Liver (tissue), 9 donors: ENCODE measurements around the gene NTPCR. TPM values are rescaled to one million over a fixed set of nuclear protein-coding genes. Genes with fewer than 3 reads are reported as not detected.

Experiments
- DNase-seq: peaks from one replicate; pipeline ENCODE4 v3.0.0-alpha.2; 2017; ENCODE audit warnings: low spot score
- H3K27ac ChIP-seq, 2 donors: one replicate each; pipeline ENCODE4 v1.7.0; 2013; ENCODE audit warnings: inconsistent platforms in 2 of 2, low read length in 2 of 2, control low read depth in 1 of 2, low read depth in 1 of 2, mild to moderate bottlenecking in 1 of 2
- H3K27me3 ChIP-seq, 4 donors: one replicate each; pipeline versions ENCODE4 v1.6.1 to v1.7.0; 2013; ENCODE audit warnings: low read length in 3 of 4, inconsistent platforms in 1 of 4, mild to moderate bottlenecking in 1 of 4, moderate library complexity in 1 of 4; ENCODE audit not compliant: control insufficient read depth in 4 of 4, insufficient read depth in 4 of 4
- H3K36me3 ChIP-seq, 4 donors: one replicate each; pipeline versions ENCODE4 v1.6.1 to v1.7.0; 2013; ENCODE audit warnings: low read length in 3 of 4, mild to moderate bottlenecking in 3 of 4, low read depth in 1 of 4, moderate library complexity in 1 of 4; ENCODE audit not compliant: control insufficient read depth in 4 of 4, insufficient read depth in 3 of 4
- H3K4me1 ChIP-seq, 4 donors: one replicate each; pipeline versions ENCODE4 v1.6.1 to v1.7.0; 2013; ENCODE audit warnings: low read length in 3 of 4, mild to moderate bottlenecking in 3 of 4, moderate library complexity in 1 of 4; ENCODE audit not compliant: control insufficient read depth in 4 of 4, insufficient read depth in 4 of 4
- H3K4me3 ChIP-seq, 3 donors: one replicate each; pipeline versions ENCODE4 v1.6.1 to v1.7.0; 2013; ENCODE audit warnings: low read length in 3 of 3, control low read depth in 1 of 3, low read depth in 1 of 3, mild to moderate bottlenecking in 1 of 3
- H3K9ac ChIP-seq, 2 donors: one replicate each; pipeline ENCODE4 v1.7.0; 2013; ENCODE audit warnings: low read length in 2 of 2, mild to moderate bottlenecking in 2 of 2, moderate library complexity in 2 of 2, control low read depth in 1 of 2, low read depth in 1 of 2
- H3K9me3 ChIP-seq, 4 donors: one replicate each; pipeline versions ENCODE4 v1.6.1 to v1.7.0; 2013; ENCODE audit warnings: low read length in 3 of 4; ENCODE audit not compliant: control insufficient read depth in 4 of 4
- EGR1 ChIP-seq, 2 donors: IDR thresholded peaks; 2 replicates each; pipeline ENCODE4 v1.6.1; 2016 to 2018; ENCODE audit warnings: antibody characterized with exemption in 2 of 2, low read depth in 2 of 2
- FOXA1 ChIP-seq: IDR thresholded peaks from 2 replicates; pipeline ENCODE4 v1.6.1; 2016; ENCODE audit warnings: antibody characterized with exemption
- FOXA2 ChIP-seq: IDR thresholded peaks from 2 replicates; pipeline ENCODE4 v1.6.1; 2016; ENCODE audit warnings: antibody characterized with exemption
- GABPA ChIP-seq, 2 donors: IDR thresholded peaks in 1 of 2; conservative IDR thresholded peaks in 1 of 2; 2 replicates each; pipeline ENCODE4 v1.6.1; 2016; ENCODE audit warnings: antibody characterized with exemption in 2 of 2, mild to moderate bottlenecking in 1 of 2, moderate library complexity in 1 of 2
- HNF4A ChIP-seq, 2 donors: conservative IDR thresholded peaks; 2 replicates each; pipeline ENCODE4 v1.6.1; 2016; ENCODE audit warnings: antibody characterized with exemption in 2 of 2, mild to moderate bottlenecking in 2 of 2
- HNF4G ChIP-seq: IDR thresholded peaks from 2 replicates; pipeline ENCODE4 v1.6.1; 2016; ENCODE audit warnings: antibody characterized with exemption
- JUND ChIP-seq, 2 donors: IDR thresholded peaks; 2 replicates each; pipeline ENCODE4 v1.6.1; 2016; ENCODE audit warnings: antibody characterized with exemption in 2 of 2
- NR2F2 ChIP-seq: IDR thresholded peaks from 2 replicates; pipeline ENCODE4 v1.6.1; 2016; ENCODE audit warnings: antibody characterized with exemption
- RAD21 ChIP-seq, 2 donors: IDR thresholded peaks; 2 replicates each; pipeline ENCODE4 v1.6.1; 2016; ENCODE audit warnings: antibody characterized with exemption in 2 of 2, mild to moderate bottlenecking in 2 of 2
- RXRA ChIP-seq, 2 donors: IDR thresholded peaks; 2 replicates each; pipeline ENCODE4 v1.6.1; 2017 to 2018; ENCODE audit warnings: antibody characterized with exemption in 2 of 2, mild to moderate bottlenecking in 1 of 2
- SP1 ChIP-seq: IDR thresholded peaks from 2 replicates; pipeline ENCODE4 v1.6.1; 2018; ENCODE audit warnings: antibody characterized with exemption, mild to moderate bottlenecking
- TAF1 ChIP-seq: conservative IDR thresholded peaks from 2 replicates; pipeline ENCODE4 v1.6.1; 2016; ENCODE audit warnings: antibody characterized with exemption, mild to moderate bottlenecking
- YY1 ChIP-seq: IDR thresholded peaks from 2 replicates; pipeline ENCODE4 v1.6.1; 2016; ENCODE audit warnings: antibody characterized with exemption, mild to moderate bottlenecking
- WGBS: extraction: QIAGEN DNeasy Blood & Tissue Kit; methylation state at CpG from one replicate; pipeline ENCODE4 v1.1.7; 2013; 5-methylcytosine and 5-hydroxymethylcytosine counted together
- polyA plus RNA-seq, 2 donors: library from polyadenylated mRNA; stranded (reverse) in 1 of 2; unstranded in 1 of 2; fragments of 200-250 nt in 1 of 2; fragments of >200 nt in 1 of 2; fragmentation: Nextera tagmentation in 1 of 2; extraction: Ambion mirVana in 1 of 2; gene quantifications; one replicate each; pipeline versions ENCODE4 v1.2.1 to v1.2.3, GENCODE V29; 2013 to 2015
- total RNA-seq, 2 donors: library from RNA; depleted of rRNA; stranded (reverse); fragments of >200 nt; gene quantifications; one replicate each; pipeline ENCODE4 v1.2.3, GENCODE V29; 2014
- TF ChIP-seq, protein P1 (sequence below): IDR thresholded peaks from 2 replicates; pipeline ENCODE4 v1.6.1; 2016; ENCODE audit warnings: antibody characterized with exemption
- TF ChIP-seq, protein P2 (sequence below): IDR thresholded peaks from 2 replicates; pipeline ENCODE4 v1.6.1; 2016; ENCODE audit warnings: antibody characterized with exemption
- TF ChIP-seq, protein P3 (sequence below): IDR thresholded peaks from 2 replicates; pipeline ENCODE4 v1.6.1; 2016; ENCODE audit warnings: antibody characterized with exemption
- TF ChIP-seq, protein P4 (sequence below): IDR thresholded peaks from 2 replicates; pipeline ENCODE4 v1.6.1; 2016; ENCODE audit warnings: antibody characterized with exemption, mild to moderate bottlenecking
- TF ChIP-seq, protein P5 (sequence below): fragments of 150-350 bp; IDR thresholded peaks from 2 replicates; pipeline ENCODE4 v1.5.1; 2017; ENCODE audit warnings: improper control_type of control experiment, low read depth, low read length; ENCODE audit not compliant: missing input control
- donor health status: healthy.
- donor health status: healthy.
- donor health status: healthy.
- donor health status: healthy.
- donor health status: healthy.

Gene NTPCR
- total and polyA plus RNA-seq, 4 donors = 7.2 to 37.2 (median 19.2) TPM

DNA sequence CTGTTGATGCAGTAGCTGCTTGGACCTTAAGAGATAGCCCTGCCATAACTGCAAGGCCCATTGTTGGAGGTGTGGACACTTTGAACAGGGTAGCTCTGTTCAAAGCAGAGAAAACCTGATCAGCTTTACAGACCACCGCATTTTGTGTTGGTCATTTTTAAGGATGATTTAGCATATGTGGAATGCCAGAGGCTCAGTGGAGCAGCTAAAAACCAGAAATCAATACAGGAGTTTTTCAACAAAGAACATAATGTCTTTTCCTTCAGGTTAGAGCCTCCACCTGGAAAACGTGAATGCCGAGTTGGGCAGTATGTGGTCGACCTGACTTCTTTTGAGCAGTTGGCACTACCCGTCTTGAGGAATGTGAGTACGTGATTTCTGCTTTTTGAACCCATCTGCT is 5.7 kb downstream of the NTPCR start:
- Histone ChIP-seq H3K27me3 (no peaks in the 10 kb centered on the region), H3K36me3 (peaks cover 4 to 14% (median 10%) of the 10 kb centered on the region in 4 donors), H3K4me1 (peaks cover 0 to 8% (median 5%) of the 10 kb centered on the region in 4 donors), H3K9me3 (no peaks in the 10 kb centered on the region), H3K4me3 (no peak overlapping the region), H3K9ac (no peak overlapping the region), H3K27ac (no peak overlapping the region)
- 95% methylated on average over 6 of the region's 6 CpGs for WGBS
- TF ChIP-seq YY1 (no peak), FOXA2 (no peak), GABPA (IDR thresholded peaks at IDR 0.05 in 1 of 2, conservative IDR thresholded peaks at IDR 0.05 in 1 of 2) (no peak), RAD21 (IDR thresholded peaks at IDR 0.05) (no peak), TAF1 (no peak), FOXA1 (no peak)
- TF ChIP-seq, protein P1, sequence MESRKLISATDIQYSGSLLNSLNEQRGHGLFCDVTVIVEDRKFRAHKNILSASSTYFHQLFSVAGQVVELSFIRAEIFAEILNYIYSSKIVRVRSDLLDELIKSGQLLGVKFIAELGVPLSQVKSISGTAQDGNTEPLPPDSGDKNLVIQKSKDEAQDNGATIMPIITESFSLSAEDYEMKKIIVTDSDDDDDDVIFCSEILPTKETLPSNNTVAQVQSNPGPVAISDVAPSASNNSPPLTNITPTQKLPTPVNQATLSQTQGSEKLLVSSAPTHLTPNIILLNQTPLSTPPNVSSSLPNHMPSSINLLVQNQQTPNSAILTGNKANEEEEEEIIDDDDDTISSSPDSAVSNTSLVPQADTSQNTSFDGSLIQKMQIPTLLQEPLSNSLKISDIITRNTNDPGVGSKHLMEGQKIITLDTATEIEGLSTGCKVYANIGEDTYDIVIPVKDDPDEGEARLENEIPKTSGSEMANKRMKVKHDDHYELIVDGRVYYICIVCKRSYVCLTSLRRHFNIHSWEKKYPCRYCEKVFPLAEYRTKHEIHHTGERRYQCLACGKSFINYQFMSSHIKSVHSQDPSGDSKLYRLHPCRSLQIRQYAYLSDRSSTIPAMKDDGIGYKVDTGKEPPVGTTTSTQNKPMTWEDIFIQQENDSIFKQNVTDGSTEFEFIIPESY = no peak
- TF ChIP-seq, protein P2, sequence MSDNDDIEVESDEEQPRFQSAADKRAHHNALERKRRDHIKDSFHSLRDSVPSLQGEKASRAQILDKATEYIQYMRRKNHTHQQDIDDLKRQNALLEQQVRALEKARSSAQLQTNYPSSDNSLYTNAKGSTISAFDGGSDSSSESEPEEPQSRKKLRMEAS = no peak
- no peak for DNase-seq

DNA sequence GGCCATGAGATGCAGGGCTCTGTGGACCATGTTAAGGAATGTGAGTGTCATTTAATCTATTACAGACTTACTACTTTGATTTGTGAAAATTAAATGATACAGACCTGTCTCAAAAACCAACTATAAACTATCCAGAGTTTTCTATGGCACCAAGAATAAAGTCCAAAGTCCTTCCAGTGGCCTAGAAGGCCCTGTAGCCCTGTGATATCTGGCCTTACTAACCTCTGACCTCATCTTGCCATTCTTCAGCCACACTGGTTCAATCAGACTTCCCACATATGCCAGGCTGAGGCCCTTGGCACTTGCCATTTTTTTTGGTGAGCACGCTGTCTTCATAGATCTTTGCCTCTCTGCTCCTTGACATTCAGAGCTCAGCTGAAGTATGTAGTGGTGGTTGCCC is 7.7 kb downstream of the NTPCR start:
- no peak overlapping the region for H3K9ac ChIP-seq

More for the DNA sequence above, 7.7 kb downstream of the NTPCR start:
- TF ChIP-seq, protein P3, sequence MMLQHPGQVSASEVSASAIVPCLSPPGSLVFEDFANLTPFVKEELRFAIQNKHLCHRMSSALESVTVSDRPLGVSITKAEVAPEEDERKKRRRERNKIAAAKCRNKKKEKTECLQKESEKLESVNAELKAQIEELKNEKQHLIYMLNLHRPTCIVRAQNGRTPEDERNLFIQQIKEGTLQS = no peak
- peak; percentile 54 for TF ChIP-seq NR2F2
- TF ChIP-seq JUND (IDR thresholded peaks at IDR 0.05) = no peak
- TF ChIP-seq RXRA (IDR thresholded peaks at IDR 0.05) = peak in 1 of 2 donors; percentile 75
- TF ChIP-seq FOXA1 = no peak
- TF ChIP-seq, protein P1 = no peak
- no peak for TF ChIP-seq HNF4G
- no peak for TF ChIP-seq SP1
- peak; percentile 42 to 76 for TF ChIP-seq HNF4A (conservative IDR thresholded peaks at IDR 0.05)
- TF ChIP-seq, protein P4, sequence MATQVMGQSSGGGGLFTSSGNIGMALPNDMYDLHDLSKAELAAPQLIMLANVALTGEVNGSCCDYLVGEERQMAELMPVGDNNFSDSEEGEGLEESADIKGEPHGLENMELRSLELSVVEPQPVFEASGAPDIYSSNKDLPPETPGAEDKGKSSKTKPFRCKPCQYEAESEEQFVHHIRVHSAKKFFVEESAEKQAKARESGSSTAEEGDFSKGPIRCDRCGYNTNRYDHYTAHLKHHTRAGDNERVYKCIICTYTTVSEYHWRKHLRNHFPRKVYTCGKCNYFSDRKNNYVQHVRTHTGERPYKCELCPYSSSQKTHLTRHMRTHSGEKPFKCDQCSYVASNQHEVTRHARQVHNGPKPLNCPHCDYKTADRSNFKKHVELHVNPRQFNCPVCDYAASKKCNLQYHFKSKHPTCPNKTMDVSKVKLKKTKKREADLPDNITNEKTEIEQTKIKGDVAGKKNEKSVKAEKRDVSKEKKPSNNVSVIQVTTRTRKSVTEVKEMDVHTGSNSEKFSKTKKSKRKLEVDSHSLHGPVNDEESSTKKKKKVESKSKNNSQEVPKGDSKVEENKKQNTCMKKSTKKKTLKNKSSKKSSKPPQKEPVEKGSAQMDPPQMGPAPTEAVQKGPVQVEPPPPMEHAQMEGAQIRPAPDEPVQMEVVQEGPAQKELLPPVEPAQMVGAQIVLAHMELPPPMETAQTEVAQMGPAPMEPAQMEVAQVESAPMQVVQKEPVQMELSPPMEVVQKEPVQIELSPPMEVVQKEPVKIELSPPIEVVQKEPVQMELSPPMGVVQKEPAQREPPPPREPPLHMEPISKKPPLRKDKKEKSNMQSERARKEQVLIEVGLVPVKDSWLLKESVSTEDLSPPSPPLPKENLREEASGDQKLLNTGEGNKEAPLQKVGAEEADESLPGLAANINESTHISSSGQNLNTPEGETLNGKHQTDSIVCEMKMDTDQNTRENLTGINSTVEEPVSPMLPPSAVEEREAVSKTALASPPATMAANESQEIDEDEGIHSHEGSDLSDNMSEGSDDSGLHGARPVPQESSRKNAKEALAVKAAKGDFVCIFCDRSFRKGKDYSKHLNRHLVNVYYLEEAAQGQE = no peak
- TF ChIP-seq, protein P2 = no peak
- TF ChIP-seq EGR1 (IDR thresholded peaks at IDR 0.05; ENCODE audit: low read depth in 2 of 2) = no peak
- no peak for TF ChIP-seq TAF1
- no peak for TF ChIP-seq YY1
- no peak for TF ChIP-seq RAD21 (IDR thresholded peaks at IDR 0.05)
- TF ChIP-seq, protein P5, sequence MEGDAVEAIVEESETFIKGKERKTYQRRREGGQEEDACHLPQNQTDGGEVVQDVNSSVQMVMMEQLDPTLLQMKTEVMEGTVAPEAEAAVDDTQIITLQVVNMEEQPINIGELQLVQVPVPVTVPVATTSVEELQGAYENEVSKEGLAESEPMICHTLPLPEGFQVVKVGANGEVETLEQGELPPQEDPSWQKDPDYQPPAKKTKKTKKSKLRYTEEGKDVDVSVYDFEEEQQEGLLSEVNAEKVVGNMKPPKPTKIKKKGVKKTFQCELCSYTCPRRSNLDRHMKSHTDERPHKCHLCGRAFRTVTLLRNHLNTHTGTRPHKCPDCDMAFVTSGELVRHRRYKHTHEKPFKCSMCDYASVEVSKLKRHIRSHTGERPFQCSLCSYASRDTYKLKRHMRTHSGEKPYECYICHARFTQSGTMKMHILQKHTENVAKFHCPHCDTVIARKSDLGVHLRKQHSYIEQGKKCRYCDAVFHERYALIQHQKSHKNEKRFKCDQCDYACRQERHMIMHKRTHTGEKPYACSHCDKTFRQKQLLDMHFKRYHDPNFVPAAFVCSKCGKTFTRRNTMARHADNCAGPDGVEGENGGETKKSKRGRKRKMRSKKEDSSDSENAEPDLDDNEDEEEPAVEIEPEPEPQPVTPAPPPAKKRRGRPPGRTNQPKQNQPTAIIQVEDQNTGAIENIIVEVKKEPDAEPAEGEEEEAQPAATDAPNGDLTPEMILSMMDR = no peak
- TF ChIP-seq GABPA (IDR thresholded peaks at IDR 0.05 in 1 of 2, conservative IDR thresholded peaks at IDR 0.05 in 1 of 2) = no peak
- no peak for TF ChIP-seq FOXA2
- no peaks in the 10 kb centered on the region for H3K27me3 ChIP-seq
- 95% methylated on average over 1 of the region's 1 CpG for WGBS
- DNase-seq = no peak
- no peak overlapping the region for H3K4me3 ChIP-seq
- H3K9me3 ChIP-seq = no peaks in the 10 kb centered on the region
- peaks cover 4 to 14% (median 10%) of the 10 kb centered on the region in 4 donors for H3K36me3 ChIP-seq
- no peaks in the 10 kb centered on the region for H3K4me1 ChIP-seq
- H3K27ac ChIP-seq = no peak overlapping the region
